Colonic mucosa (tissue), 4 donors: ENCODE results near the gene STARD5. TPM values are rescaled to one million over a fixed set of nuclear protein-coding genes. Genes with fewer than 3 reads are reported as not detected.
"Not testable (repeated sequence)": the region's sequence is repeated elsewhere in the genome, so short reads cannot be mapped to it uniquely, and the experiment has no call there.

Experiments
- DNase-seq: peaks from one replicate; pipeline ENCODE4 v3.0.0-alpha.2; 2020
- H3K27ac ChIP-seq: fragments of 200-600 bp; one replicate; pipeline ENCODE4 v1.8.0; 2021
- H3K27me3 ChIP-seq: fragments of 200-600 bp; one replicate; pipeline ENCODE4 v1.8.0; 2021
- H3K36me3 ChIP-seq: fragments of 200-600 bp; one replicate; pipeline ENCODE4 v1.8.0; 2021
- H3K4me1 ChIP-seq: fragments of 200-600 bp; one replicate; pipeline ENCODE4 v1.8.0; 2021; ENCODE audit warnings: mild to moderate bottlenecking
- H3K4me3 ChIP-seq: fragments of 200-600 bp; one replicate; pipeline ENCODE4 v1.8.0; 2021
- H3K9ac ChIP-seq, 2 donors: one replicate each; pipeline ENCODE4 v1.7.0; 2013; ENCODE audit warnings: control low read depth in 2 of 2, low read depth in 2 of 2, low read length in 2 of 2
- H3K9me3 ChIP-seq: fragments of 200-600 bp; one replicate; pipeline ENCODE4 v1.8.0; 2021
- intact Hi-C: fragments of 100-400 bp; cut with DNase I; formaldehyde crosslinking; loops from one replicate; pipeline ENCODE4 v1.14.1; 2022
- total RNA-seq, 2 donors: library from RNA; stranded (reverse); fragmentation: NEBNext Ultra II Directional in 1 of 2; extraction: Animal tissue kit (Norgen Biotek cat#: 25700) in 1 of 2; gene quantifications; one replicate each; pipeline ENCODE4 v1.2.1, GENCODE V29; 2021
- TF ChIP-seq, protein P1 (sequence below): fragments of 200-600 bp; IDR thresholded peaks from one replicate; pipeline ENCODE4 v1.8.0; 2022; ENCODE audit warnings: antibody characterized with exemption, mild to moderate bottlenecking
- donor health status: healthy.
- donor health status: DM: no; HTN: no; CAD: no.
- donor health status: DM: no; HTN: no; CAD: no.

The STARD5 gene
- total RNA-seq, 2 donors from 2014 or later: 34.7 to 38.7 TPM

DNA sequence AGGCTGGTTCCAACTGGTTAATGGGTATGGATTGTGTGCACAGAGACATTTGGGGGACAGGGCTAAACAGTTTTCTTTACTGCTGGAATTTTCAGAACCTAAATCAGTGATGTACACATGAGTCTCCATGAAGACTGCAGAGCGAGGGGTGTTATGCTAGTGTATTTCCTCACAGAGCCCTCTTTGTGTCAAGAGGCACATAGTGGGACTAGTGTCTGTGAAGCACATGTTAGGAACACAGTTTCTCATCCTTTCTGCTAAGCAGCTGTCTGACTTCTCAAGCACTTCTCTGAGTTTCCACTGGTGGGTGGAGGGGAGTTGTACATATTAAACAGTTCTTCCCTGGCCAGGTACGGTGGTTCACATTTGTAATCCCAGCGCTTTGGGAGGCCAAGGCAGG, 9.4 kb upstream of the STARD5 start:
- intact Hi-C loops: no loop called here
- H3K9ac ChIP-seq: no peak overlapping the region
- no peak overlapping the region for H3K4me3 ChIP-seq
- TF ChIP-seq, protein P1, sequence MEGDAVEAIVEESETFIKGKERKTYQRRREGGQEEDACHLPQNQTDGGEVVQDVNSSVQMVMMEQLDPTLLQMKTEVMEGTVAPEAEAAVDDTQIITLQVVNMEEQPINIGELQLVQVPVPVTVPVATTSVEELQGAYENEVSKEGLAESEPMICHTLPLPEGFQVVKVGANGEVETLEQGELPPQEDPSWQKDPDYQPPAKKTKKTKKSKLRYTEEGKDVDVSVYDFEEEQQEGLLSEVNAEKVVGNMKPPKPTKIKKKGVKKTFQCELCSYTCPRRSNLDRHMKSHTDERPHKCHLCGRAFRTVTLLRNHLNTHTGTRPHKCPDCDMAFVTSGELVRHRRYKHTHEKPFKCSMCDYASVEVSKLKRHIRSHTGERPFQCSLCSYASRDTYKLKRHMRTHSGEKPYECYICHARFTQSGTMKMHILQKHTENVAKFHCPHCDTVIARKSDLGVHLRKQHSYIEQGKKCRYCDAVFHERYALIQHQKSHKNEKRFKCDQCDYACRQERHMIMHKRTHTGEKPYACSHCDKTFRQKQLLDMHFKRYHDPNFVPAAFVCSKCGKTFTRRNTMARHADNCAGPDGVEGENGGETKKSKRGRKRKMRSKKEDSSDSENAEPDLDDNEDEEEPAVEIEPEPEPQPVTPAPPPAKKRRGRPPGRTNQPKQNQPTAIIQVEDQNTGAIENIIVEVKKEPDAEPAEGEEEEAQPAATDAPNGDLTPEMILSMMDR: no peak
- no peaks in the 10 kb centered on the region for H3K9me3 ChIP-seq
- no peaks in the 10 kb centered on the region for H3K36me3 ChIP-seq
- no peak overlapping the region for H3K27ac ChIP-seq
- no peaks in the 10 kb centered on the region for H3K4me1 ChIP-seq
- no peaks in the 10 kb centered on the region for H3K27me3 ChIP-seq
- DNase-seq: no peak

GRCh38 chr15:81332326-81332725, 8.4 kb upstream of the STARD5 start:
- Histone ChIP-seq H3K27me3 (no peaks in the 10 kb centered on the region), H3K4me3 (no peak overlapping the region), H3K36me3 (no peaks in the 10 kb centered on the region), H3K9me3 (no peaks in the 10 kb centered on the region), H3K27ac (no peak overlapping the region), H3K4me1 (no peaks in the 10 kb centered on the region), H3K9ac (no peak overlapping the region)
- no peak for DNase-seq
- intact Hi-C loops: no loop called here
- TF ChIP-seq, protein P1: no peak

- intact Hi-C loops: no loop called here
- no peak overlapping the region for H3K27ac ChIP-seq
Measured at GRCh38 chr15:81331600-81331999, 7.7 kb upstream of the STARD5 start.

GRCh38 chr15:81331141-81331540, 7.2 kb upstream of the STARD5 start:
- H3K27ac ChIP-seq, intact Hi-C loops: not testable (repeated sequence)

More at GRCh38 chr15:81331600-81331999, 7.7 kb upstream of the STARD5 start:
- H3K36me3 ChIP-seq: no peaks in the 10 kb centered on the region
- TF ChIP-seq, protein P1: no peak
- H3K27me3 ChIP-seq: no peaks in the 10 kb centered on the region
- no peaks in the 10 kb centered on the region for H3K9me3 ChIP-seq
- no peak overlapping the region for H3K9ac ChIP-seq
- DNase-seq: no peak
- H3K4me1 ChIP-seq: no peaks in the 10 kb centered on the region
- H3K4me3 ChIP-seq: no peak overlapping the region

DNA sequence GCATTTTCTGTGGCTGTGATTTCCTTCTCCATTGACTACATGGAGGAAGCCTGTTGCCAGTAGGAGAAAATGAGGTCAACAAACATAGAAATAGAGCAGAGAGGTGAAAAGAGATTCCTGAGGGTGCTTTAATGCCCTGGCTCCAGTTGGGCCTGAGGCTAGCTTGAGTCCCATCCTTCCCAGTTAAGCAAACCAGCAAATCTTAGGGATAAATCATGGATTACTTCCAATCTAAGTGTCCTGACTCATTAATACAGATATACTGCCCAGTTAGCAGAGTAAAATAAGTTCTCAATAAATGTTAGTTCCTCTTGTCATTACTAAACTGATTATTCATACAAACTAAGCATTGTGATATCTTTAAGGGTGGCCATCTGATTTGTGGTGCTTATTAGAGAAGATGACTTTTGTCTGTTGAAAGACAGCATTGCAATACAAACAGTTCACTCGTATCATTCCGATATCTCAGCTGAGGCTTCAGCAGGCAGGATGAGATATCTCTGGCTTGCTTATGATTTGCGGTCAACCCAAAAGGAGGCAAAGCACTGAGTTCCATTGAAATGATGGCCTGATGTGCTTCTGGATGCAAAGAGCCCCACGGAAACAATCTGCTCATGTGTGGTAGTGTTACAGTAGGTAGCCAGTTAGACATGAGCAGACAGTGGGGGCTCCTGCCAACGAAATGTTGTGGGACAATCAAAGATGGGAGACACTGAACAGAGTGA, 6.6 kb upstream of the STARD5 start:
- Histone ChIP-seq H3K27me3 (no peaks in the 10 kb centered on the region), H3K4me1 (no peaks in the 10 kb centered on the region), H3K36me3 (no peaks in the 10 kb centered on the region), H3K27ac (no peak overlapping the region), H3K9me3 (no peaks in the 10 kb centered on the region), H3K4me3 (no peak overlapping the region), H3K9ac (no peak overlapping the region)
- no peak for DNase-seq
- intact Hi-C loops: no loop called here
- TF ChIP-seq, protein P1: no peak

More at GRCh38 chr15:81331141-81331540, 7.2 kb upstream of the STARD5 start:
- not testable (repeated sequence) for H3K4me3 ChIP-seq, H3K9me3 ChIP-seq, H3K9ac ChIP-seq, H3K36me3 ChIP-seq, H3K27me3 ChIP-seq, H3K4me1 ChIP-seq, DNase-seq

GRCh38 chr15:81329446-81329845, 5.5 kb upstream of the STARD5 start:
- no peak overlapping the region for H3K9ac ChIP-seq
- TF ChIP-seq, protein P1: no peak
- H3K9me3 ChIP-seq: no peaks in the 10 kb centered on the region
- no peak overlapping the region for H3K4me3 ChIP-seq
- H3K27me3 ChIP-seq: no peaks in the 10 kb centered on the region
- peaks cover 5% of the 10 kb centered on the region for H3K4me1 ChIP-seq
- no peak overlapping the region for H3K27ac ChIP-seq
- intact Hi-C loops: no loop called here
- H3K36me3 ChIP-seq: no peaks in the 10 kb centered on the region
- no peak for DNase-seq
